Neutrophil (primary cell): ENCODE results near the gene CCDC50.

Experiments
- H3K27ac ChIP-seq: fragments of 200-600 bp; sonication (generic); 2 replicates; pipeline ENCODE4 v1.5.1; 2016; ENCODE audit warnings: mild to moderate bottlenecking, moderate library complexity
- H3K27me3 ChIP-seq: fragments of 200-600 bp; sonication (generic); 2 replicates; pipeline ENCODE4 v1.6.0; 2016; ENCODE audit warnings: mild to moderate bottlenecking
- H3K36me3 ChIP-seq: fragments of 200-600 bp; sonication (generic); 2 replicates; pipeline ENCODE4 v1.5.1; 2017
- H3K4me1 ChIP-seq, 2 experiments: fragments of 200-600 bp in 1 of 2; sonication (generic) in 1 of 2; 1 replicate in 1 of 2; 2 replicates in 1 of 2; pipeline versions ENCODE4 v1.5.1 to v1.6.1; 2013 to 2016; ENCODE audit warnings: low read depth in 1 of 2, low read length in 1 of 2, mild to moderate bottlenecking in 1 of 2, moderate library complexity in 1 of 2; ENCODE audit not compliant: control insufficient read depth in 1 of 2, insufficient read depth in 1 of 2
- H3K4me3 ChIP-seq, 2 experiments: fragments of 200-600 bp in 1 of 2; sonication (generic) in 1 of 2; 1 replicate in 1 of 2; 2 replicates in 1 of 2; pipeline ENCODE4 v1.5.1; 2013 to 2016; ENCODE audit warnings: low read depth in 1 of 2, low read length in 1 of 2, mild to moderate bottlenecking in 1 of 2, moderate library complexity in 1 of 2
- H3K9me3 ChIP-seq: fragments of 200-600 bp; sonication (generic); 2 replicates; pipeline ENCODE4 v1.5.1; 2016
- TF ChIP-seq, protein P1 (sequence below): fragments of 200-600 bp; sonication (generic); IDR thresholded peaks from 2 replicates; pipeline ENCODE4 v1.5.1; 2016; ENCODE audit warnings: antibody characterized with exemption

Gene CCDC50

DNA sequence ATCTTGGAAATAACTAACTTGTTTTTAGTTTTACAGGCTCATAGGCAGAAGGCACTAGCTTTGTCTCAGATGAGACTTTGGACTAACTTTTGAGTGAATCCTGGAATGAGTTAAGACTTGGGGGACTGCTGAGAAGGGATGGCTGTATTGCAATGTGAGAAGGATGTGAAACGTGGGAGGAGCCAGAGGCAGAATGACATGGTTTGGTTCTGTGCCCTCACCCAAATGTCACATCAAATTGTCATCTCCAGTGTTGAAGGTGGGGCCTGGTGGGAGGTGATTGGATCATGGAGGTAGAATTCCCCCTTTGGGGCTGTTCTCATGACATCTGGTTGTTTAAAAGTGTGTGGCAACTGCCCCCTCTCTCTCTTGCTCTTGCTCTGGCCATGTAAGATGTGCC, 28.8 kb upstream of the CCDC50 start:
- Histone ChIP-seq H3K4me1 (no peaks in the 10 kb centered on the region), H3K27me3 (no peaks in the 10 kb centered on the region), H3K27ac (no peak overlapping the region), H3K36me3 (no peaks in the 10 kb centered on the region), H3K4me3 (no peak overlapping the region), H3K9me3 (no peaks in the 10 kb centered on the region)
- TF ChIP-seq, protein P1, sequence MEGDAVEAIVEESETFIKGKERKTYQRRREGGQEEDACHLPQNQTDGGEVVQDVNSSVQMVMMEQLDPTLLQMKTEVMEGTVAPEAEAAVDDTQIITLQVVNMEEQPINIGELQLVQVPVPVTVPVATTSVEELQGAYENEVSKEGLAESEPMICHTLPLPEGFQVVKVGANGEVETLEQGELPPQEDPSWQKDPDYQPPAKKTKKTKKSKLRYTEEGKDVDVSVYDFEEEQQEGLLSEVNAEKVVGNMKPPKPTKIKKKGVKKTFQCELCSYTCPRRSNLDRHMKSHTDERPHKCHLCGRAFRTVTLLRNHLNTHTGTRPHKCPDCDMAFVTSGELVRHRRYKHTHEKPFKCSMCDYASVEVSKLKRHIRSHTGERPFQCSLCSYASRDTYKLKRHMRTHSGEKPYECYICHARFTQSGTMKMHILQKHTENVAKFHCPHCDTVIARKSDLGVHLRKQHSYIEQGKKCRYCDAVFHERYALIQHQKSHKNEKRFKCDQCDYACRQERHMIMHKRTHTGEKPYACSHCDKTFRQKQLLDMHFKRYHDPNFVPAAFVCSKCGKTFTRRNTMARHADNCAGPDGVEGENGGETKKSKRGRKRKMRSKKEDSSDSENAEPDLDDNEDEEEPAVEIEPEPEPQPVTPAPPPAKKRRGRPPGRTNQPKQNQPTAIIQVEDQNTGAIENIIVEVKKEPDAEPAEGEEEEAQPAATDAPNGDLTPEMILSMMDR, result no peak

DNA sequence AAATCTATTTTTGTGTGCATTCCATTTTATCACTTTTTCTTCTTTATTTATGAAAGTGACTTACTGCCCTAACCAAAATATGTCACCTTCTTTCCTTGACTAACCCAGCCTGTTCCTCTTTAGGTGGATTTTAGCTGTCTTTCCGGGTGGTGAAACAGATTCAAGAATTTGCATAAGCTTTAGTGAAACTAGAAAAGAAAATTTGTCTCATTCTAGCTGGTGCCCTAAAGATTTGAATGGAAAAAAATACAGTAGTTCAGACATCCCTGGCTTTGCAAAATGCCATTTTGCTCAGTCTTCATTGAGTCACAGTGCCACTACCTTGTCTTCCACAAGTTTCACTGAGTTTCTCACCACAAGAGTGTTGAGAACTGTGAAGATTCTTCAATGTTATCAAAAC, 28.2 kb upstream of the CCDC50 start:
- H3K36me3 ChIP-seq, result no peaks in the 10 kb centered on the region
- H3K9me3 ChIP-seq, result no peaks in the 10 kb centered on the region
- TF ChIP-seq, protein P1, result no peak
- H3K27ac ChIP-seq, result no peak overlapping the region
- no peak overlapping the region for H3K4me3 ChIP-seq
- no peaks in the 10 kb centered on the region for H3K4me1 ChIP-seq
- H3K27me3 ChIP-seq, result no peaks in the 10 kb centered on the region

DNA sequence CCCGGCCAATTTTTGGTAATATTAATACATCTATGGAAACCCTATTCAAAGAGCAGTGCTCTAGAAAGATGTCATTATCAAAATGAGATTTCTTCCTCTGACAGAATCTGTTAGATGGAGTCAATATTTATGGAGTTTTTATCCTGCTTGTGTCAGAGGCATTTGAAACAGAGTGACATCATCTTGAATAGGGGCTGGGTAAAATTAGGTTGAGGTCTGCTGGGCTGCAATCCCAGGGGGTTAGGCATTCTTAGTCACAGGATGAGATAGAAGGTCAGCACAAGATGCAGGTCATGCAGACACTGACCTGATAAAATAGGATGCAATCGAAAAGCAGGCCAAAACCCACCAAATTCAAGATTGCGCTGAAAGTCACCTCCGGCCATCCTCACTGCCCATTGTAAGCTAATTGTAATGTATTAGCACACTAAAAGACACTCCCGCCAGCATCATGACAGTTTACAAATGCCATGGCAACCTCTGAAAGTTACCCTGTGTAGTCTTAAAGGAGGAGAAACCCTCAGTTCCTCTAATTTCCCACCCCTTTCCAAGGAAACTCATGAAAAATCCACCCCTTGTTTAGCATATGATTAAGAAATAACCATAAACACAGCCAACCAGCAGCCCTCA, 27.3 kb upstream of the CCDC50 start:
- H3K4me3 ChIP-seq, result no peak overlapping the region
- no peak overlapping the region for H3K27ac ChIP-seq
- no peaks in the 10 kb centered on the region for H3K4me1 ChIP-seq
- H3K9me3 ChIP-seq, result no peaks in the 10 kb centered on the region
- TF ChIP-seq, protein P1, result no peak
- no peaks in the 10 kb centered on the region for H3K27me3 ChIP-seq
- no peaks in the 10 kb centered on the region for H3K36me3 ChIP-seq

DNA sequence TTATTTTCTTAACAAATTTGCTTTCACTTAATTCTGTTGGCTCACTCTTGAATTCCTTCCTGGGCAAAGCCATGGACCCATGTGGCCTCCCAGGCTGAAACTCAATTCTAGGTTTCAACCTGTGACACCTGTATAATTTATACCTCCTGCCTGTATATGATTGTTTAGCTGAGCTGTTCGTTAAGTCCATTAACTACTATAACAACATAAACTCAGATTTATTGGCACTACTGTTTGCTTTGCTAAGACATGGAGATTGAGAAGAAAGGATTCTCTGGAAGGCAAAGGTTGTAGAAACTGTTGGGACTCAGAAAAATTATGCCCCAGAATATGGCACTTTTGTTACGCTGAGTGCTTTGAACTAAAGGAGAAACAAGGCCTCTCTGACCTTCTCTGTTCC, 26.7 kb upstream of the CCDC50 start:
- H3K4me3 ChIP-seq, result no peak overlapping the region
- no peak overlapping the region for H3K27ac ChIP-seq
- no peaks in the 10 kb centered on the region for H3K4me1 ChIP-seq
- TF ChIP-seq, protein P1, result no peak
- H3K9me3 ChIP-seq, result no peaks in the 10 kb centered on the region
- H3K36me3 ChIP-seq, result no peaks in the 10 kb centered on the region
- no peaks in the 10 kb centered on the region for H3K27me3 ChIP-seq

DNA sequence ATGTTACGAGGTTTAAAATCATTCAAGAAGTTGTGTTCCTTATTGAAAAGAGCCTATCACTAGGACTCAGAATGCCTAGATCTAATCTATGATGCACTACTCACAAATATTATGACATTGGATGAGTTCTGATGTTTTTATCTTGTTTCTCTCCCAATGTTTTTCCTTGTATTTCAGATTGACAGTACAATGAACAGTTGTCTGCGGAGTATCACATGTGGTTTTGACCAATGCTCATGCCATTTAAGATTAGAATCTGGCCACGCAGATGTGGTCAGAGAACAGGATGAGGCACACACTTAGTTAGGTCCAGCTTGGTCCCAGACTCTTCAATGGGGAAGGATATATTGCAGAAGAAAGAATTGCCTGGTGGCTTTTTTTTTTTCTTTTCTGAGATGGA, 25.6 kb upstream of the CCDC50 start:
- H3K4me1 ChIP-seq, result no peaks in the 10 kb centered on the region
- no peak overlapping the region for H3K4me3 ChIP-seq
- no peak overlapping the region for H3K27ac ChIP-seq
- no peaks in the 10 kb centered on the region for H3K9me3 ChIP-seq
- no peaks in the 10 kb centered on the region for H3K36me3 ChIP-seq
- no peaks in the 10 kb centered on the region for H3K27me3 ChIP-seq
- TF ChIP-seq, protein P1, result no peak

DNA sequence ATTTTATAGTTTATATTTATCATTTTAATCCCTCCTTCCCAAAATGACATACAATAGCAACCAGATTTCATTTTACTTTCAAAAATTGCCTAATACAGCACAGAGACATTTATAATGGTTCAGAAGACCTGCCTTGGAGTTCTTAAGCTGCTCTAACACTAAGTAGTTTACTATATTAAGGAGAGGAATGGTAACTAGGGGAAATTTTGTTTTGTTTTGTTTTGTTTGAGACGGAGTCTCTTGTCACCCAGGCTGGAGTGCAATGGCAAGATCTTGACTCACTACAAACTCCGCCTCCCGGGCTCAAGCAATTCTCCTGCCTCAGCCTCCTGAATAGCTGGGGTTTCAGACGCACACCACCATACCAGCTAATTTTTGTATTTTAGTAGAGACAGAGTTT, 22.8 kb upstream of the CCDC50 start:
- Histone ChIP-seq H3K27me3 (no peaks in the 10 kb centered on the region), H3K4me3 (no peak overlapping the region), H3K27ac (no peak overlapping the region), H3K9me3 (no peaks in the 10 kb centered on the region), H3K36me3 (no peaks in the 10 kb centered on the region), H3K4me1 (no peaks in the 10 kb centered on the region)
- TF ChIP-seq, protein P1, result no peak
